ENCODE data around the gene ADAM17. TPM values are rescaled to one million over a fixed set of nuclear protein-coding genes. Genes with fewer than 3 reads are reported as not detected.
"Not testable (repeated sequence)": the region's sequence is repeated elsewhere in the genome, so short reads cannot be mapped to it uniquely, and the experiment has no call there.

The ADAM17 gene
- total RNA-seq, 1 donor from 2014 or later: 16.4 TPM

GRCh38 chr2:9595746-9596145 lies 40.1 kb upstream of the ADAM17 start:
- no peak for TF ChIP-seq CTCF (IDR thresholded peaks at IDR 0.05)
- Histone ChIP-seq H3K27ac (peak overlapping the region; percentile 68 to 83), H3K36me3 (peaks cover 4 to 32% of the 10 kb centered on the region in 2 donors), H3K9me3 (peaks cover 14 to 20% of the 10 kb centered on the region in 2 donors), H3K27me3 (no peaks in the 10 kb centered on the region), H3K4me3 (no peak overlapping the region), H3K4me1 (peaks cover 0 to 33% of the 10 kb centered on the region in 2 donors)
- intact Hi-C loops (cut with DNase I): no loop called here
- no peak for DNase-seq (ENCODE audit: low spot score in 2 of 2)

- H3K27me3 ChIP-seq; intact Hi-C loops (cut with DNase I); H3K4me3 ChIP-seq; DNase-seq (ENCODE audit: low spot score in 2 of 2): not testable (repeated sequence)
- Histone ChIP-seq H3K4me1 (peaks cover 0 to 33% of the 10 kb centered on the region in 2 donors), H3K27ac (peak overlapping the region; percentile 68 to 83), H3K36me3 (peaks cover 4 to 27% of the 10 kb centered on the region in 2 donors), H3K9me3 (peaks cover 14 to 18% of the 10 kb centered on the region in 2 donors)
Measured at GRCh38 chr2:9595256-9595655, 39.6 kb upstream of the ADAM17 start.

GRCh38 chr2:9594366-9595054 lies 38.9 kb upstream of the ADAM17 start:
- Histone ChIP-seq H3K4me3 (no peak overlapping the region), H3K27me3 (no peaks in the 10 kb centered on the region), H3K9me3 (peaks cover 9 to 11% of the 10 kb centered on the region in 2 donors), H3K36me3 (peaks cover under 1 to 27% of the 10 kb centered on the region in 2 donors), H3K4me1 (peaks cover 0 to 33% of the 10 kb centered on the region in 2 donors), H3K27ac (peak overlapping the region; percentile 68 to 83)
- intact Hi-C loops (cut with DNase I): no loop called here
- TF ChIP-seq CTCF (IDR thresholded peaks at IDR 0.05): no peak
- DNase-seq (ENCODE audit: low spot score in 2 of 2): peak in 1 of 2 donors; percentile 73

- TF ChIP-seq CTCF (IDR thresholded peaks at IDR 0.05): no peak
- intact Hi-C loops (cut with DNase I): no loop called here
- H3K9me3 ChIP-seq: peaks cover 3 to 5% of the 10 kb centered on the region in 2 donors
- no peaks in the 10 kb centered on the region for H3K27me3 ChIP-seq
- H3K4me3 ChIP-seq: no peak overlapping the region
- H3K27ac ChIP-seq: peak overlapping the region; percentile 68 to 83
- H3K4me1 ChIP-seq: peaks cover 0 to 33% of the 10 kb centered on the region in 2 donors
- peaks cover 0 to 29% of the 10 kb centered on the region in 2 donors for H3K36me3 ChIP-seq
- no peak for DNase-seq (ENCODE audit: low spot score in 2 of 2)
Measured at GRCh38 chr2:9593925-9594324, 38.3 kb upstream of the ADAM17 start.

GRCh38 chr2:9592699-9593098 lies 37.1 kb upstream of the ADAM17 start:
- Histone ChIP-seq H3K9me3 (no peaks in the 10 kb centered on the region), H3K4me3 (no peak overlapping the region), H3K27ac (peak overlapping the region in 1 of 2 donors; percentile 33), H3K27me3 (no peaks in the 10 kb centered on the region), H3K36me3 (peaks cover under 1 to 31% of the 10 kb centered on the region in 2 donors), H3K4me1 (peaks cover 0 to 33% of the 10 kb centered on the region in 2 donors)
- no peak for TF ChIP-seq CTCF (IDR thresholded peaks at IDR 0.05)
- DNase-seq (ENCODE audit: low spot score in 2 of 2): no peak
- intact Hi-C loops (cut with DNase I): no loop called here

- no peak for TF ChIP-seq CTCF (IDR thresholded peaks at IDR 0.05)
Measured at GRCh38 chr2:9590641-9591040, 35.0 kb upstream of the ADAM17 start.

More at GRCh38 chr2:9590641-9591040, 35.0 kb upstream of the ADAM17 start:
- Histone ChIP-seq H3K4me1 (peaks cover 0 to 28% of the 10 kb centered on the region in 2 donors), H3K36me3 (peaks cover 11 to 49% of the 10 kb centered on the region in 2 donors), H3K9me3 (no peaks in the 10 kb centered on the region), H3K27ac (no peak overlapping the region), H3K4me3 (no peak overlapping the region), H3K27me3 (no peaks in the 10 kb centered on the region)
- intact Hi-C loops (cut with DNase I): no loop called here
- no peak for DNase-seq (ENCODE audit: low spot score in 2 of 2)
